Measurements from ENCODE around the gene DOCK8.

- TF ChIP-seq POLR2A (IDR thresholded peaks at IDR 0.05; ENCODE audit: low read length) (no peak), CHD4 (IDR thresholded peaks at IDR 0.05; ENCODE audit: borderline replicate concordance) (no peak), BHLHE40 (IDR thresholded peaks at IDR 0.05; ENCODE audit: low read depth, low read length) (no peak)
Observed at GRCh38 chr9:346111-346571, 131.5 kb downstream of the DOCK8 start.
